RWPE1 (cell line): ENCODE data around the gene ATP5PF.
"Not testable (repeated sequence)": the region's sequence is repeated elsewhere in the genome, so short reads cannot be mapped to it uniquely, and the experiment has no call there.

ENCODE experiments used
- CTCF ChIA-PET: fragments of 350-600 bp; sonication (Branson Sonifier 250); formaldehyde crosslinking; extraction: SDS; loops from one replicate; lab custom pipeline; 2021; lab: Yijun Ruan, JAX
- POLR2A ChIA-PET: fragments of 400-600 bp; formaldehyde crosslinking; extraction: SDS; loops from one replicate; lab custom pipeline; 2020; ENCODE audit warnings: antibody characterized with exemption; ENCODE audit not compliant: low non-redundant PET; lab: Yijun Ruan, JAX
- DNase-seq: peaks from one replicate; pipeline ENCODE4 v3.0.0; 2012; ENCODE audit warnings: low spot score
- H3K27ac ChIP-seq: fragments of 450-650 bp; 2 replicates; pipeline ENCODE4 v1.5.1; 2017
- CTCF ChIP-seq: fragments of 450-650 bp; conservative IDR thresholded peaks from 2 replicates; pipeline ENCODE4 v1.5.1; 2017; ENCODE audit warnings: low read depth, mild to moderate bottlenecking

ATP5PF gene

DNA sequence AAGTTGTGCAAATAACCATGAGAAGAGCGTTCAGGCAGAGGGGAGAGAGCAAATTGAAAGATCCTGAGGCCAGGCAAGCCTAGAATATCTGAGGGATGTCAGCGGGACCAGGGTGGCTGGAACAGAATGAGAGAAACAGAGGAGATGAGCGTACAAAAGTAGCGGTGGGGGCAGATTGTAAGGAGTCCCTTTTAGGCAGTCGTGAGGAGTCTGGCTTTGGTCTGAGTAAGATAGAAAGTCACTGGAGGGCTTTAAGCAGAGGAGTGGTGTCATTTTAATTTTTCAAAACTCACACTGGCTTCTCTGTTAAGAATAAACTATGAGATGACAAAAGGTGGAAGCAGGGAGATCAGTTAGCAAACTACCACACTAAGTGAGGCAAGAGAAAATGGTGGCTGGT is 24.2 kb downstream of the ATP5PF start:
- ChIA-PET POLR2A (no interaction called here), CTCF (no interaction called here)
- no peak for TF ChIP-seq CTCF
- no peak overlapping the region for H3K27ac ChIP-seq
- DNase-seq = no peak

GRCh38 chr21:25709684-25710265 is 24.9 kb downstream of the ATP5PF start:
- ChIA-PET CTCF (interaction anchor here (0.6 to 0.9 kb wide), 2 partner anchors 11 to 101 kb away, joined by 3 to 4 read pairs; no protein-coding TSS in a partner anchor), POLR2A (interaction anchor here (0.6 kb wide), 1 partner anchor 24 kb away, joined by 3 read pairs; no protein-coding TSS in a partner anchor)
- DNase-seq = no peak
- TF ChIP-seq CTCF = no peak
- H3K27ac ChIP-seq = no peak overlapping the region

DNA sequence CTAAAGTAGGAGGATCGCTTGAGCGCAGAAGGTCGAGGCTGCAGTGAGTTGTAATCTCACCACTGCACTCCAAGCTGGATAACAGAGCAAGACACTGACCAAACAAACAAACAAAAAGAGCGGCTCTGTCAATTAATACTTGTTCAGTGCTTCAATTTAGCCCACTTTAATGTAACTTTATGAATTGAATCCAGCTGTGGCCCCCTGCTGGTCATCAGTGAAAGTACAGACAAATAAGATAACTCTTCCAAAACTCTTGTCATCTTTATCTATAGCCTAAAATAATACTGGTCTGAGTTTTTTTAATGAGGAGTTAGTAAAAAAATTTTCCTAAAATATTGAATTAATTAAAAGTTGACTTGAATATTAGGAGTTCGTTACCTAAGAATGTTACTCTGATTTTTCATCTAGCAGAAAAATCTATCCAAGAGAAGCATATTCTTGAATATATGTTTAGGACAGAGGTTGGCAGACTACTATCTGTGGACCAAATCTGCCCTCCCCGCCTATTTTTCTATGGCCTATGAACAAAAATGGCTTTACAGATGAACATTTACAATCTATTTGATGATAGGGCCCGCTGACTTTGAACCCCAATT is 26.1 kb downstream of the ATP5PF start:
- POLR2A ChIA-PET = no interaction called here
- CTCF ChIA-PET = interaction anchor here (0.5 to 1.5 kb wide), 7 partner anchors 9 to 858 kb away, joined by 4 to 6 read pairs (median 4); no protein-coding TSS in a partner anchor

GRCh38 chr21:25701529-25701928 is 33.2 kb downstream of the ATP5PF start:
- no peak for DNase-seq
- TF ChIP-seq CTCF = no peak
- POLR2A ChIA-PET = no interaction called here
- H3K27ac ChIP-seq = no peak overlapping the region
- CTCF ChIA-PET = no interaction called here

More for the DNA sequence above, 26.1 kb downstream of the ATP5PF start:
- no peak overlapping the region for H3K27ac ChIP-seq
- TF ChIP-seq CTCF = peak; percentile 86
- DNase-seq = peak; percentile 33

DNA sequence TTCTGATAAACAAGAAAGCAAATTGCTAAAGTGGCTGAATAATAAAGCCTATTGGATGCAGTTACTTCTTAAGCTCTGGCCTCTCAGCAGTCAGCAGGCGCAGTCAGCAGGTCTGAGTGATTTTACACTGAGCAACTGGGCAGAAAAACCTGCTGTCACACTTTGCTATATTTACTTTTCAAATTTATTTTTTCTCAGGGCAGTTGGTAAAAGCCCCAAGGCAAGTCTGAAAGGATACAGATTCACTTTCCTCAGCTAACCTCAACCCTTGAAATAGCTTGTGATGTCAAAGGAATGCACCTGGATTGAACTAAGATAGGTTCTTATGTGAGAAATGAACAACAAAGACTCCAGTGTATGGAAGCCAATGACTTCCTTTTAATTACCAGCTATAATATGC is 34.0 kb downstream of the ATP5PF start:
- CTCF ChIA-PET = interaction anchor here (0.7 kb wide), 1 partner anchor 38 kb away, joined by 3 read pairs; no protein-coding TSS in a partner anchor
- no peak for DNase-seq

DNA sequence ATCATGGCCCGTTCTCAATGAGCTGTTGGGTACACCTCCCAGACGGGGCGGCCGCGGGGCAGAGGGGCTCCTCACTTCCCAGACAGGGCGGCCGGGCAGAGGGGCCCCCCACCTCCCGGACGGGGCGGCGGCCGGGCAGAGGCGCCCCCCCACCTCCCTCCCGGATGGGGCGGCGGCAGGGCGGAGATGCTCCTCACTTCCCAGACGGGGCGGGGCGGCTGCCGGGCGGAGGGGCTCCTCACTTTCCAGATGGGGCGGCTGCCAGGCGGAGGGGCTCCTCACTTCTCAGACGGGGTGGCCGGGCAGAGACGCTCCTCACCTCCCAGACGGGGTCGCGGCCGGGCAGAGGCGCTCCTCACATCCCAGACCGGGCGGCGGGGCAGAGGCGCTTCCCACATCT is 39.2 kb downstream of the ATP5PF start:
- POLR2A ChIA-PET, CTCF ChIA-PET, DNase-seq: not testable (repeated sequence)

More for the DNA sequence above, 34.0 kb downstream of the ATP5PF start:
- POLR2A ChIA-PET = no interaction called here
- no peak for TF ChIP-seq CTCF
- no peak overlapping the region for H3K27ac ChIP-seq

GRCh38 chr21:25691976-25692375 is 42.7 kb downstream of the ATP5PF start:
- TF ChIP-seq CTCF = no peak
- no peak for DNase-seq
- ChIA-PET CTCF (interaction anchor here (0.7 kb wide), 2 partner anchors 84 to 347 kb away, joined by 3 read pairs; no protein-coding TSS in a partner anchor), POLR2A (no interaction called here)
- H3K27ac ChIP-seq = no peak overlapping the region

More for the DNA sequence above, 39.2 kb downstream of the ATP5PF start:
- H3K27ac ChIP-seq = not testable (repeated sequence)
